Ovary (tissue), 9 donors: ENCODE data around the gene PUS1. TPM values are rescaled to one million over a fixed set of nuclear protein-coding genes. Genes with fewer than 3 reads are reported as not detected.

ENCODE experiments used
- DNase-seq, 5 donors: peaks; one replicate each; pipeline ENCODE4 v3.0.0-alpha.2; 2019 to 2020
- H3K27ac ChIP-seq, 2 donors: fragments of 200-600 bp; one replicate each; pipeline versions ENCODE4 v1.5.1 to v1.8.0; 2019 to 2022
- H3K27me3 ChIP-seq: fragments of 200-600 bp; one replicate; pipeline ENCODE4 v1.8.0; 2022
- H3K36me3 ChIP-seq: fragments of 200-600 bp; sonication (generic); one replicate; pipeline ENCODE4 v1.5.1; 2019
- H3K4me1 ChIP-seq: one replicate; pipeline ENCODE4 v1.8.1; 2013; ENCODE audit warnings: mild to moderate bottlenecking, moderate library complexity; ENCODE audit not compliant: insufficient read depth
- H3K4me3 ChIP-seq: fragments of 200-600 bp; sonication (generic); one replicate; pipeline ENCODE4 v1.5.1; 2017
- H3K9me3 ChIP-seq, 2 donors: fragments of 200-600 bp in 1 of 2; sonication (generic) in 1 of 2; one replicate each; pipeline versions ENCODE4 v1.5.1 to v1.8.1; 2013 to 2019; ENCODE audit warnings: mild to moderate bottlenecking in 1 of 2, moderate library complexity in 1 of 2
- CTCF ChIP-seq, 3 donors: fragments of 450-650 bp in 2 of 3; fragments of 200-600 bp in 1 of 3; IDR thresholded peaks; one replicate each; pipeline versions ENCODE4 v1.5.1 to v1.8.0; 2016 to 2022; ENCODE audit warnings: antibody characterized with exemption in 3 of 3, mild to moderate bottlenecking in 1 of 3
- EP300 ChIP-seq: sonication (generic); formaldehyde crosslinking; IDR thresholded peaks from one replicate; pipeline ENCODE4 v1.6.1; 2017; ENCODE audit warnings: antibody characterized with exemption
- POLR2A ChIP-seq: fragments of 450-650 bp; IDR thresholded peaks from one replicate; pipeline ENCODE4 v1.6.1; 2017; ENCODE audit warnings: antibody characterized with exemption, mild to moderate bottlenecking, moderate library complexity
- WGBS, 3 donors: extraction: QIAGEN DNeasy Blood & Tissue Kit in 1 of 3; methylation state at CpG; one replicate each; pipeline versions ENCODE4 v1.1.5 to v1.1.7; 2013 to 2017; 5-methylcytosine and 5-hydroxymethylcytosine counted together
- intact Hi-C, 4 donors: fragments of 100-400 bp; cut with DNase I; formaldehyde crosslinking; loops; one replicate each; pipeline versions ENCODE4 v1.11.0 to v1.15.1; 2022 to 2023
- polyA plus RNA-seq, 2 donors: library from polyadenylated mRNA; stranded (reverse); fragments of 200-250 nt in 1 of 2; fragments of 350-450 nt in 1 of 2; fragmentation: Illumina TruSeq in 1 of 2; extraction: RNeasy Lipid Tissue Mini Kit (QIAGEN cat#74804) in 1 of 2; gene quantifications; one replicate each; pipeline ENCODE4 v1.2.3, GENCODE V29; 2013 to 2014
- total RNA-seq, 7 donors: library from RNA; depleted of rRNA in 2 of 7; stranded (reverse); fragments of >200 nt in 2 of 7; fragmentation: NEBNext Ultra II Directional in 3 of 7; extraction: Animal tissue kit (Norgen Biotek cat#: 25700) in 3 of 7; gene quantifications; one replicate each; pipeline versions ENCODE4 v1.1.0 to v1.2.4, GENCODE V29; 2016 to 2023
- donor health status: DM: no; HTN: no; CAD: no; lungs with moderate emphysema.
- donor health status: DM: no; HTN: no; CAD: no.
- donor health status: Bipolar disorder and iron deficiency.
- donor health status: DM: yes; HTN: yes; CAD: no.
- donor health status: DM: no; HTN: no; CAD: no.
- donor health status: DM: yes; HTN: yes; CAD: no.

The PUS1 gene
- total and polyA plus RNA-seq, 9 donors, result 3.5 to 34.7 (median 15.9) TPM

- TF ChIP-seq EP300 (no peak), CTCF (IDR thresholded peaks at IDR 0.05) (no peak), POLR2A (no peak)
- peak overlapping the region; percentile 77 for H3K4me3 ChIP-seq
- DNase-seq, result no peak
- intact Hi-C loops, result no loop called here
- peaks cover 4% of the 10 kb centered on the region for H3K4me1 ChIP-seq
- WGBS, 3 donors, result 54 to 69% (median 62%) methylated on average over 9 of the region's 9 CpGs
- H3K27ac ChIP-seq, result no peak overlapping the region
- H3K36me3 ChIP-seq, result no peaks in the 10 kb centered on the region
- no peaks in the 10 kb centered on the region for H3K9me3 ChIP-seq
- no peaks in the 10 kb centered on the region for H3K27me3 ChIP-seq
Measured at GRCh38 chr12:131930510-131930909, 1.4 kb downstream of the PUS1 start.

GRCh38 chr12:131933387-131933786 is 4.3 kb downstream of the PUS1 start:
- DNase-seq, result no peak
- no peaks in the 10 kb centered on the region for H3K9me3 ChIP-seq
- no peak overlapping the region for H3K4me3 ChIP-seq
- no peak for TF ChIP-seq CTCF (IDR thresholded peaks at IDR 0.05)
- no peak for TF ChIP-seq POLR2A
- TF ChIP-seq EP300, result no peak
- H3K27ac ChIP-seq, result no peak overlapping the region
- no peaks in the 10 kb centered on the region for H3K27me3 ChIP-seq
- H3K36me3 ChIP-seq, result no peaks in the 10 kb centered on the region
- peaks cover 4% of the 10 kb centered on the region for H3K4me1 ChIP-seq
- intact Hi-C loops, result no loop called here
- WGBS, 3 donors, result 93 to 94% (median 93%) methylated on average over 8 of the region's 8 CpGs

- TF ChIP-seq EP300 (no peak), CTCF (IDR thresholded peaks at IDR 0.05) (no peak), POLR2A (no peak)
- Histone ChIP-seq H3K27me3 (no peaks in the 10 kb centered on the region), H3K4me1 (peaks cover 4% of the 10 kb centered on the region), H3K9me3 (no peaks in the 10 kb centered on the region), H3K27ac (no peak overlapping the region), H3K36me3 (no peaks in the 10 kb centered on the region), H3K4me3 (no peak overlapping the region)
- DNase-seq, result no peak
- intact Hi-C loops, result no loop called here
- 86 to 89% (median 88%) methylated on average over 11 of the region's 11 CpGs for WGBS, 3 donors
Measured at GRCh38 chr12:131934535-131934934, 5.5 kb downstream of the PUS1 start.

- Histone ChIP-seq H3K27me3 (no peaks in the 10 kb centered on the region), H3K4me3 (no peak overlapping the region), H3K27ac (no peak overlapping the region), H3K9me3 (no peaks in the 10 kb centered on the region), H3K4me1 (no peaks in the 10 kb centered on the region), H3K36me3 (no peaks in the 10 kb centered on the region)
- intact Hi-C loops, result no loop called here
- peak in 1 of 5 donors; percentile 4 for DNase-seq
- no peak for TF ChIP-seq POLR2A
- TF ChIP-seq EP300, result no peak
- TF ChIP-seq CTCF (IDR thresholded peaks at IDR 0.05), result no peak
- WGBS, 3 donors, result 76 to 86% (median 84%) methylated on average over 7 of the region's 7 CpGs
Measured at GRCh38 chr12:131938082-131938481, 9.0 kb downstream of the PUS1 start.
